Stomach (tissue), 9 donors: ENCODE results near the gene COLQ. TPM values are rescaled to one million over a fixed set of nuclear protein-coding genes. Genes with fewer than 3 reads are reported as not detected.

Experiments used
- DNase-seq, 2 donors: peaks; one replicate each; pipeline versions ENCODE4 v3.0.0 to v3.0.0-alpha.2; 2013 to 2019
- H3K27ac ChIP-seq, 5 donors: fragments of 200-600 bp in 4 of 5; sonication (generic) in 4 of 5; one replicate each; pipeline ENCODE4 v1.5.1; 2013 to 2019; ENCODE audit warnings: mild to moderate bottlenecking in 1 of 5, moderate library complexity in 1 of 5
- H3K27me3 ChIP-seq, 3 donors: fragments of 200-600 bp; sonication (generic); one replicate each; pipeline ENCODE4 v1.5.1; 2017 to 2019; ENCODE audit warnings: mixed run types in 1 of 3
- H3K36me3 ChIP-seq, 4 donors: fragments of 200-600 bp; sonication (generic); 1 replicate in 3 of 4; 2 replicates in 1 of 4; pipeline ENCODE4 v1.5.1; 2016 to 2019
- H3K4me1 ChIP-seq, 4 donors: fragments of 200-600 bp; sonication (generic); one replicate each; pipeline ENCODE4 v1.5.1; 2016 to 2019
- H3K4me3 ChIP-seq, 4 donors: fragments of 200-600 bp; sonication (generic) in 3 of 4; one replicate each; pipeline ENCODE4 v1.5.1; 2016 to 2019; ENCODE audit warnings: mild to moderate bottlenecking in 1 of 4
- H3K9me3 ChIP-seq, 4 donors: fragments of 200-600 bp; sonication (generic); one replicate each; pipeline ENCODE4 v1.5.1; 2016 to 2019
- CTCF ChIP-seq, 7 experiments: fragments of 450-650 bp in 4 of 7; fragments of 200-600 bp in 3 of 7; sonication (generic) in 3 of 7; IDR thresholded peaks; one replicate each; pipeline ENCODE4 v1.5.1; 2016 to 2019; ENCODE audit warnings: antibody characterized with exemption in 7 of 7, control low read depth in 2 of 7, mild to moderate bottlenecking in 1 of 7
- EP300 ChIP-seq: sonication (generic); formaldehyde crosslinking; IDR thresholded peaks from one replicate; pipeline ENCODE4 v1.6.1; 2017; ENCODE audit warnings: antibody characterized with exemption
- POLR2A ChIP-seq, 4 donors: fragments of 450-650 bp; IDR thresholded peaks; one replicate each; pipeline ENCODE4 v1.6.1; 2016; ENCODE audit warnings: antibody characterized with exemption in 4 of 4, control low read depth in 2 of 4, mild to moderate bottlenecking in 1 of 4, moderate library complexity in 1 of 4
- POLR2AphosphoS5 ChIP-seq, 3 donors: sonication (generic); formaldehyde crosslinking; IDR thresholded peaks; one replicate each; pipeline ENCODE4 v1.6.1; 2016; ENCODE audit warnings: antibody characterized with exemption in 3 of 3
- WGBS, 5 donors: extraction: QIAGEN DNeasy Blood & Tissue Kit in 3 of 5; methylation state at CpG; one replicate each; pipeline versions ENCODE4 v1.1.5 to v1.1.7; 2013 to 2018; 5-methylcytosine and 5-hydroxymethylcytosine counted together
- intact Hi-C: fragments of 100-400 bp; cut with DNase I; formaldehyde crosslinking; loops from one replicate; pipeline ENCODE4 v1.15.1; 2023; ENCODE audit warnings: low total_unique reads
- polyA plus RNA-seq, 3 donors: library from polyadenylated mRNA; stranded (reverse); fragments of 200-250 nt; gene quantifications; one replicate each; pipeline ENCODE4 v1.2.3, GENCODE V29; 2013
- total RNA-seq, 5 donors: library from RNA; depleted of rRNA; stranded (reverse); fragments of >200 nt; gene quantifications; one replicate each; pipeline versions ENCODE4 v1.1.0 to v1.2.3, GENCODE V29; 2014 to 2016
- donor health status: healthy with polysubstance abuse.
- donor health status: Bipolar disorder and iron deficiency.
- donor health status: healthy.

COLQ gene
- total and polyA plus RNA-seq, 8 donors = 0.29 to 5.3 (median 1.2) TPM; not detected in 1

GRCh38 chr3:15520804-15521572 is 518 bp downstream of the COLQ start:
- Histone ChIP-seq H3K4me3 (no peak overlapping the region), H3K27ac (no peak overlapping the region), H3K9me3 (no peaks in the 10 kb centered on the region), H3K4me1 (peaks cover 0 to 11% (median 2%) of the 10 kb centered on the region in 4 donors), H3K27me3 (no peaks in the 10 kb centered on the region), H3K36me3 (no peaks in the 10 kb centered on the region)
- 45 to 63% (median 50%) methylated on average over 14 of the region's 14 CpGs for WGBS, 5 donors
- intact Hi-C loops = no loop called here
- TF ChIP-seq POLR2AphosphoS5 (IDR thresholded peaks at IDR 0.05) (no peak), POLR2A (IDR thresholded peaks at IDR 0.05) (no peak), EP300 (no peak), CTCF (IDR thresholded peaks at IDR 0.05) (no peak)
- DNase-seq = no peak

- no peak for TF ChIP-seq EP300
- no peak for TF ChIP-seq POLR2AphosphoS5 (IDR thresholded peaks at IDR 0.05)
- no peak for TF ChIP-seq POLR2A (IDR thresholded peaks at IDR 0.05)
- no peak for TF ChIP-seq CTCF (IDR thresholded peaks at IDR 0.05)
- no peaks in the 10 kb centered on the region for H3K9me3 ChIP-seq
- 56 to 70% (median 59%) methylated on average over 3 of the region's 3 CpGs for WGBS, 5 donors
- no peak for DNase-seq
- H3K36me3 ChIP-seq = no peaks in the 10 kb centered on the region
- peaks cover 0 to 11% (median 2%) of the 10 kb centered on the region in 4 donors for H3K4me1 ChIP-seq
- no peaks in the 10 kb centered on the region for H3K27me3 ChIP-seq
- intact Hi-C loops = no loop called here
- H3K27ac ChIP-seq = no peak overlapping the region
- no peak overlapping the region for H3K4me3 ChIP-seq
Observed at GRCh38 chr3:15520185-15520584, 1.3 kb downstream of the COLQ start.

- WGBS, 5 donors = 88 to 97% (median 92%) methylated on average over 4 of the region's 4 CpGs
- no peak for TF ChIP-seq POLR2A (IDR thresholded peaks at IDR 0.05)
- no peak for TF ChIP-seq EP300
- TF ChIP-seq CTCF (IDR thresholded peaks at IDR 0.05) = no peak
- no peak for TF ChIP-seq POLR2AphosphoS5 (IDR thresholded peaks at IDR 0.05)
Observed at GRCh38 chr3:15519096-15519495, 2.4 kb downstream of the COLQ start.

GRCh38 chr3:15514663-15515340 is 6.7 kb downstream of the COLQ start:
- DNase-seq = no peak
- H3K27ac ChIP-seq = no peak overlapping the region
- intact Hi-C loops = no loop called here
- H3K36me3 ChIP-seq = no peaks in the 10 kb centered on the region
- peaks cover 6 to 10% (median 7%) of the 10 kb centered on the region in 4 donors for H3K4me1 ChIP-seq
- TF ChIP-seq POLR2A (IDR thresholded peaks at IDR 0.05) (no peak), CTCF (IDR thresholded peaks at IDR 0.05) (no peak), POLR2AphosphoS5 (IDR thresholded peaks at IDR 0.05) (no peak), EP300 (no peak)
- no peak overlapping the region for H3K4me3 ChIP-seq
- 89 to 92% (median 91%) methylated on average over 4 of the region's 4 CpGs for WGBS, 5 donors
- no peaks in the 10 kb centered on the region for H3K9me3 ChIP-seq
- no peaks in the 10 kb centered on the region for H3K27me3 ChIP-seq

More at GRCh38 chr3:15519096-15519495, 2.4 kb downstream of the COLQ start:
- Histone ChIP-seq H3K4me1 (peaks cover 0 to 11% (median 2%) of the 10 kb centered on the region in 4 donors), H3K27ac (no peak overlapping the region), H3K9me3 (no peaks in the 10 kb centered on the region), H3K4me3 (no peak overlapping the region), H3K27me3 (no peaks in the 10 kb centered on the region), H3K36me3 (no peaks in the 10 kb centered on the region)
- DNase-seq = no peak
- intact Hi-C loops = no loop called here
